ENCODE data around the gene INO80D. TPM values are rescaled to one million over a fixed set of nuclear protein-coding genes. Genes with fewer than 3 reads are reported as not detected.
A peak's percentile ranks its signal among the peaks of the same experiment; 100 is the strongest.

The INO80D gene
- total and polyA plus RNA-seq, 2 of the 13 experiments (the other 11 are each of a cell fraction or from before 2014, with no cell fraction given), result 7.6 to 7.9 TPM

- no peak for TF ChIP-seq TRAFD1 (CRISPR knock-in tag; IDR thresholded peaks at IDR 0.05; ENCODE audit: borderline replicate concordance)
- TF ChIP-seq FOXA3 (CRISPR knock-in tag; IDR thresholded peaks at IDR 0.05), result peak; percentile 95
- peak; percentile 70; the same call in 1 of the 2 replicates for TF ChIP-seq ZNF281 (CRISPR knock-in tag; IDR thresholded peaks at IDR 0.05; ENCODE audit: borderline replicate concordance)
- peak; percentile 94 for TF ChIP-seq SKI (IDR thresholded peaks at IDR 0.05; ENCODE audit: partially characterized antibody)
- no peak for TF ChIP-seq ZNF737 (CRISPR knock-in tag; IDR thresholded peaks at IDR 0.05; ENCODE audit: borderline replicate concordance)
- TF ChIP-seq ZNF570 (CRISPR knock-in tag; IDR thresholded peaks at IDR 0.05; ENCODE audit: borderline replicate concordance), result no peak
- peak; percentile 97 for TF ChIP-seq RXRB (CRISPR knock-in tag; IDR thresholded peaks at IDR 0.05; ENCODE audit: borderline replicate concordance)
- TF ChIP-seq ZNF572 (CRISPR knock-in tag; IDR thresholded peaks at IDR 0.05), result no peak
- TF ChIP-seq ZNF605 (CRISPR knock-in tag; IDR thresholded peaks at IDR 0.05), result peak; percentile 98
- peak; percentile 87; the same call in 2 of the 3 replicates for TF ChIP-seq MXI1 (IDR thresholded peaks at IDR 0.05; ENCODE audit: borderline replicate concordance, low read depth, low read length)
- peak; percentile 89 for TF ChIP-seq SIX1 (CRISPR knock-in tag; IDR thresholded peaks at IDR 0.05; ENCODE audit: borderline replicate concordance)
- TF ChIP-seq CHD2 (IDR thresholded peaks at IDR 0.05; ENCODE audit: low read depth, low read length), result no peak
- no peak; the same call in 1 of the 2 replicates for TF ChIP-seq ATF6 (CRISPR knock-in tag; conservative IDR thresholded peaks at IDR 0.05)
- peak; percentile 91 for TF ChIP-seq KLF12 (CRISPR knock-in tag; IDR thresholded peaks at IDR 0.05; ENCODE audit: borderline replicate concordance)
- no peak for TF ChIP-seq U2AF2 (IDR thresholded peaks at IDR 0.05; ENCODE audit: low read depth, low read length)
- TF ChIP-seq ZMYM3 (CRISPR knock-in tag; IDR thresholded peaks at IDR 0.05), result peak; percentile 84
- TF ChIP-seq ZNF740 (CRISPR knock-in tag; IDR thresholded peaks at IDR 0.05), result no peak
- no peak for TF ChIP-seq MTF1 (CRISPR knock-in tag; IDR thresholded peaks at IDR 0.05)
- TF ChIP-seq FIP1L1 (IDR thresholded peaks at IDR 0.05; ENCODE audit: borderline replicate concordance, insufficient read depth, low read depth, low read length), result no peak
- peak; percentile 99 for TF ChIP-seq ERF (CRISPR knock-in tag; IDR thresholded peaks at IDR 0.05)
- TF ChIP-seq SSRP1 (CRISPR knock-in tag; IDR thresholded peaks at IDR 0.05), result peak; percentile 92; the same call in 1 of the 2 replicates
- no peak for TF ChIP-seq RAD51 (IDR thresholded peaks at IDR 0.05; ENCODE audit: borderline replicate concordance)
- TF ChIP-seq ZKSCAN8 (CRISPR knock-in tag; IDR thresholded peaks at IDR 0.05; ENCODE audit: borderline replicate concordance), result peak; percentile 98
- TF ChIP-seq MIXL1 (CRISPR knock-in tag; IDR thresholded peaks at IDR 0.05), result peak; percentile 94
Measured at GRCh38 chr2:205975082-205975949, 110.7 kb downstream of the INO80D start (continued).

Measured in HepG2 (cell line).